Esophagus muscularis mucosa (tissue), 4 donors: Measurements from ENCODE around the gene C4B. TPM values are rescaled to one million over a fixed set of nuclear protein-coding genes. Genes with fewer than 3 reads are reported as not detected.
"Not testable (repeated sequence)": the region's sequence is repeated elsewhere in the genome, so short reads cannot be mapped to it uniquely, and the experiment has no call there.

Source experiments
- DNase-seq: peaks from one replicate; pipeline ENCODE4 v3.0.0-alpha.2; 2017; ENCODE audit errors: extremely low spot score
- H3K27ac ChIP-seq, 4 donors: fragments of 200-600 bp; sonication (generic); replicated peaks in 1 of 4; 1 replicate in 3 of 4; 2 replicates in 1 of 4; pipeline ENCODE4 v1.5.1; 2016 to 2019; ENCODE audit warnings: mild to moderate bottlenecking in 1 of 4
- H3K27me3 ChIP-seq, 4 donors: fragments of 200-600 bp; sonication (generic); one replicate each; pipeline versions ENCODE4 v1.5.1 to v1.6.0; 2016 to 2019
- H3K36me3 ChIP-seq, 4 donors: fragments of 200-600 bp; sonication (generic); one replicate each; pipeline ENCODE4 v1.5.1; 2016 to 2019
- H3K4me1 ChIP-seq, 4 donors: fragments of 200-600 bp; sonication (generic); one replicate each; pipeline ENCODE4 v1.5.1; 2016 to 2019
- H3K4me3 ChIP-seq, 4 donors: fragments of 200-600 bp; sonication (generic); 1 replicate in 2 of 4; 2 replicates in 2 of 4; pipeline ENCODE4 v1.5.1; 2016 to 2019; ENCODE audit warnings: mild to moderate bottlenecking in 4 of 4, moderate library complexity in 1 of 4
- H3K9me3 ChIP-seq, 4 donors: fragments of 200-600 bp; sonication (generic); 1 replicate in 3 of 4; 2 replicates in 1 of 4; pipeline ENCODE4 v1.5.1; 2016 to 2019
- CTCF ChIP-seq, 3 experiments: fragments of 200-600 bp in 2 of 3; fragments of 450-650 bp in 1 of 3; sonication (generic) in 2 of 3; IDR thresholded peaks; one replicate each; pipeline ENCODE4 v1.5.1; 2017 to 2019; ENCODE audit warnings: antibody characterized with exemption in 3 of 3, mild to moderate bottlenecking in 2 of 3, moderate library complexity in 1 of 3
- EP300 ChIP-seq: sonication (generic); formaldehyde crosslinking; IDR thresholded peaks from one replicate; pipeline ENCODE4 v1.6.1; 2017; ENCODE audit warnings: antibody characterized with exemption
- POLR2A ChIP-seq: fragments of 450-650 bp; IDR thresholded peaks from one replicate; pipeline ENCODE4 v1.6.1; 2017; ENCODE audit warnings: antibody characterized with exemption, moderate library complexity, mild to moderate bottlenecking, low read depth
- POLR2AphosphoS5 ChIP-seq, 2 donors: sonication (generic); formaldehyde crosslinking; IDR thresholded peaks; one replicate each; pipeline ENCODE4 v1.6.1; 2017; ENCODE audit warnings: antibody characterized with exemption in 2 of 2
- WGBS: methylation state at CpG from one replicate; pipeline ENCODE4 v1.1.5; 2018; 5-methylcytosine and 5-hydroxymethylcytosine counted together
- intact Hi-C: fragments of 100-400 bp; cut with DNase I; formaldehyde crosslinking; loops from one replicate; pipeline ENCODE4 v1.15.1; 2023
- total RNA-seq, 4 donors: library from RNA; depleted of rRNA; stranded (reverse); fragments of >200 nt; gene quantifications; one replicate each; pipeline versions ENCODE4 v1.1.0 to v1.2.1, GENCODE V29; 2016

Gene C4B
- total RNA-seq, 4 donors from 2014 or later: 45.3 to 203 (median 75.8) TPM

GRCh38 chr6:32056254-32056653, 41.7 kb downstream of the C4B start:
- Histone ChIP-seq H3K27me3 (no peaks in the 10 kb centered on the region), H3K4me3 (no peak overlapping the region), H3K4me1 (peaks cover 0 to 12% (median 6%) of the 10 kb centered on the region in 4 donors), H3K36me3 (peaks cover 0 to 92% (median 37%) of the 10 kb centered on the region in 4 donors), H3K9me3 (no peaks in the 10 kb centered on the region), H3K27ac (no peak overlapping the region)
- 100% methylated on average over 5 of the region's 7 CpGs for WGBS
- DNase-seq: no peak
- intact Hi-C loops: no loop called here
- TF ChIP-seq POLR2A: no peak
- no peak for TF ChIP-seq CTCF (IDR thresholded peaks at IDR 0.05)
- no peak for TF ChIP-seq POLR2AphosphoS5 (IDR thresholded peaks at IDR 0.05)
- no peak for TF ChIP-seq EP300

- Histone ChIP-seq H3K4me1 (peaks cover 0 to 12% (median 6%) of the 10 kb centered on the region in 4 donors), H3K4me3 (no peak overlapping the region), H3K27ac (peak overlapping the region in 3 of 4 donors; percentile 20 to 55 (median 41)), H3K27me3 (no peaks in the 10 kb centered on the region), H3K9me3 (no peaks in the 10 kb centered on the region), H3K36me3 (peaks cover 6 to 86% (median 39%) of the 10 kb centered on the region in 4 donors)
- no peak for TF ChIP-seq POLR2AphosphoS5 (IDR thresholded peaks at IDR 0.05)
- no peak for DNase-seq
- intact Hi-C loops: no loop called here
- WGBS: 90% methylated on average over 9 of the region's 17 CpGs
Observed at GRCh38 chr6:32057966-32058365, 43.4 kb downstream of the C4B start.

- H3K27ac ChIP-seq: peak overlapping the region in 3 of 4 donors; percentile 20 to 55 (median 41)
- intact Hi-C loops: no loop called here
Observed at GRCh38 chr6:32058511-32058963, 43.9 kb downstream of the C4B start.

GRCh38 chr6:32060966-32061655, 46.5 kb downstream of the C4B start:
- H3K36me3 ChIP-seq: peaks cover 12 to 86% (median 45%) of the 10 kb centered on the region in 4 donors
- H3K4me3 ChIP-seq: no peak overlapping the region
- no peaks in the 10 kb centered on the region for H3K9me3 ChIP-seq
- H3K27me3 ChIP-seq: no peaks in the 10 kb centered on the region
- intact Hi-C loops: no loop called here
- no peak for TF ChIP-seq POLR2AphosphoS5 (IDR thresholded peaks at IDR 0.05)
- TF ChIP-seq POLR2A: no peak
- no peak for TF ChIP-seq EP300
- TF ChIP-seq CTCF (IDR thresholded peaks at IDR 0.05): no peak
- 89% methylated on average over 25 of the region's 28 CpGs for WGBS
- no peak overlapping the region for H3K27ac ChIP-seq
- no peak for DNase-seq
- peaks cover 0 to 12% (median 6%) of the 10 kb centered on the region in 4 donors for H3K4me1 ChIP-seq

More at GRCh38 chr6:32058511-32058963, 43.9 kb downstream of the C4B start:
- no peak for DNase-seq
- TF ChIP-seq EP300 (no peak), POLR2AphosphoS5 (IDR thresholded peaks at IDR 0.05) (peak in 1 of 2 donors; percentile 8)
- WGBS: 61% methylated on average over 11 of the region's 11 CpGs
- H3K27me3 ChIP-seq: no peaks in the 10 kb centered on the region
- H3K4me1 ChIP-seq: peaks cover 0 to 12% (median 6%) of the 10 kb centered on the region in 4 donors
- H3K9me3 ChIP-seq: no peaks in the 10 kb centered on the region
- peaks cover 6 to 84% (median 37%) of the 10 kb centered on the region in 4 donors for H3K36me3 ChIP-seq
- H3K4me3 ChIP-seq: no peak overlapping the region

GRCh38 chr6:32064706-32065105, 50.1 kb downstream of the C4B start:
- Histone ChIP-seq H3K27me3 (no peaks in the 10 kb centered on the region), H3K9me3 (no peaks in the 10 kb centered on the region), H3K4me1 (no peaks in the 10 kb centered on the region), H3K36me3 (peaks cover 12 to 84% (median 55%) of the 10 kb centered on the region in 4 donors), H3K4me3 (no peak overlapping the region), H3K27ac (no peak overlapping the region)
- intact Hi-C loops: no loop called here
- TF ChIP-seq CTCF (IDR thresholded peaks at IDR 0.05): no peak
- TF ChIP-seq POLR2AphosphoS5 (IDR thresholded peaks at IDR 0.05): no peak
- DNase-seq: no peak
- 100% methylated on average over 8 of the region's 14 CpGs for WGBS

- 87% methylated on average over 14 of the region's 19 CpGs for WGBS
- H3K9me3 ChIP-seq, DNase-seq, H3K27ac ChIP-seq, H3K4me1 ChIP-seq, intact Hi-C loops, H3K27me3 ChIP-seq, H3K4me3 ChIP-seq: not testable (repeated sequence)
- H3K36me3 ChIP-seq: peaks cover 18 to 88% (median 57%) of the 10 kb centered on the region in 4 donors
Observed at GRCh38 chr6:32067521-32067920, 52.9 kb downstream of the C4B start.

- WGBS: 94% methylated on average over 9 of the region's 13 CpGs
- H3K27me3 ChIP-seq, intact Hi-C loops, H3K9me3 ChIP-seq, H3K4me1 ChIP-seq, DNase-seq, H3K27ac ChIP-seq, H3K4me3 ChIP-seq: not testable (repeated sequence)
- H3K36me3 ChIP-seq: peaks cover 14 to 93% (median 63%) of the 10 kb centered on the region in 4 donors
Observed at GRCh38 chr6:32068315-32068714, 53.7 kb downstream of the C4B start.
